GM10847 (cell line): ENCODE results near the gene TMC8.

Experiments used
- POLR2A ChIP-seq: IDR thresholded peaks from 2 replicates; pipeline ENCODE4 v1.6.1; 2011; ENCODE audit not compliant: insufficient read length; ENCODE audit errors: extremely low read depth

The TMC8 gene, protein sequence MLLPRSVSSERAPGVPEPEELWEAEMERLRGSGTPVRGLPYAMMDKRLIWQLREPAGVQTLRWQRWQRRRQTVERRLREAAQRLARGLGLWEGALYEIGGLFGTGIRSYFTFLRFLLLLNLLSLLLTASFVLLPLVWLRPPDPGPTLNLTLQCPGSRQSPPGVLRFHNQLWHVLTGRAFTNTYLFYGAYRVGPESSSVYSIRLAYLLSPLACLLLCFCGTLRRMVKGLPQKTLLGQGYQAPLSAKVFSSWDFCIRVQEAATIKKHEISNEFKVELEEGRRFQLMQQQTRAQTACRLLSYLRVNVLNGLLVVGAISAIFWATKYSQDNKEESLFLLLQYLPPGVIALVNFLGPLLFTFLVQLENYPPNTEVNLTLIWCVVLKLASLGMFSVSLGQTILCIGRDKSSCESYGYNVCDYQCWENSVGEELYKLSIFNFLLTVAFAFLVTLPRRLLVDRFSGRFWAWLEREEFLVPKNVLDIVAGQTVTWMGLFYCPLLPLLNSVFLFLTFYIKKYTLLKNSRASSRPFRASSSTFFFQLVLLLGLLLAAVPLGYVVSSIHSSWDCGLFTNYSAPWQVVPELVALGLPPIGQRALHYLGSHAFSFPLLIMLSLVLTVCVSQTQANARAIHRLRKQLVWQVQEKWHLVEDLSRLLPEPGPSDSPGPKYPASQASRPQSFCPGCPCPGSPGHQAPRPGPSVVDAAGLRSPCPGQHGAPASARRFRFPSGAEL

DNA sequence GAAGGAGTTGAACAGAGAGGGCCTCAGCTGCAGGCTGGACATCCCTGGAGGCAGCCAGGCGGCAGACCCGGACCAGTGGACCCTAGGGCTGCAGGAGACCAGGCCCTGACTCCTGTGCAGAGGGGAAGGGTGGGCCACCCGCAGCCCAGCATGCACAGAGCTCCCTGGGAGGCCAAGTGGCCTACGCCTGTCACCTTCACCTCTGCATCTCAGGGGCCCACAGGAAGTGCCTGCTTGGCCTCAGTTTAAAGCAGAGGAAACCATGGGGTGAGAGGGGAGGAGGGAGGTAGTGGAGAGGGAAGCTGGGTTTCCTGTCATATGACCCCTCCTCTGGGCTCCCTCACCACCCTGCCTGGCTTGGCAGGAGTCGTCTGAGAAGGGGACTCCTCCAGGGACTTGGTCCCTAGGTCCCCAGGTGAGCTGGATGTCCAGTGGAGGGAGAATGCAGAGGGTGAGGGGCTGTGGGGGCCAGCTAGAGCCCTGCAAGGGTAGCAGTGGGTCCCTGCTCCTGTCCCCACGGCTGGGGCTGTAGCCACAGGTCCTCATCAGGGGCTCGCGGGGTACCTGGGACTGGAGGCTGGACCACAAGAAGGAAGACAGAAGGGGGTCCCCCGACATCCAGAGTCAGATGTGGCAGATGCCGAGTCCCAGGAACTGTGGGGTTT lies at the start of gene TMC8:
Gene TMC8 (plus strand): TSS at position 335 of the 665 bp plus-strand sequence. CDS start 818 bp downstream, outside the sequence.
- peak; percentile 60 for TF ChIP-seq POLR2A

DNA sequence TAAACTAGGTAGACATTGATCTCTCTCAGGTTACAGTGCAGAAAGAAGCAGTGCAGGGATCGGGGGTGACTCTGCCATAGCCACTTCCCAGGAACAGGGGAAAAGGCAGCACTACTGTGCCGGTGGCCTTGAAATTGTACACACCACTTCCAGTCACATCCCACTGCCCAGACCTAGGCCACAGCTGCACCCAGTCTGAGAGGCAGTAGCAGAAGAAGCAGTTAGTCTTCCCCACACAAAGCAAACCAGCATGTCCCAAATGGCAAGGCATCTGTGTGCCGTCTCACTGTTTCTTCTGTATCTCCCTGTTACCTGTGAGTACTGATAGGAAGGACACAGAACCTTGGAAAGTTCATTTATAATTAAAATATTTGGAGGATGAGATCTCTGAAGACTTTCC lies 49.0 kb upstream of the TMC8 start:
- TF ChIP-seq POLR2A: no peak

DNA sequence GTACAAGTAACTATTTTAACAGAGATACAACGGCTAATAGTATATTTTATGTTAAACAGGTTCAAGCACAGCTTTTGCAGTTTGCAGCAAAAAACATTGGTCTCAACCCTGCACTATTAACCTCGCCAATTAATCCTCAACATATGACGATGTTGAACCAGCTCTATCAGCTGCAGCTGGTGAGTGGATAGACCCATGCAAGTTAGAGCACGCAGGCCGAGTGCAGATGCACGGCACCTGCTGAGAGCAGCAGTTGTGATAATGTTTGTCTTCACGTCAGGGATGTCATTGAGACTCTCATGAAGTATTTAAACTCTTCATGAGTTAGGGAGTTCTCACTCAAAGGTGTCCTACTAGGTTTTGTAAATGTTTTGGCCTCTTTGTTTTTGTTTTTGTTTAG lies 47.6 kb upstream of the TMC8 start:
- TF ChIP-seq POLR2A: no peak

DNA sequence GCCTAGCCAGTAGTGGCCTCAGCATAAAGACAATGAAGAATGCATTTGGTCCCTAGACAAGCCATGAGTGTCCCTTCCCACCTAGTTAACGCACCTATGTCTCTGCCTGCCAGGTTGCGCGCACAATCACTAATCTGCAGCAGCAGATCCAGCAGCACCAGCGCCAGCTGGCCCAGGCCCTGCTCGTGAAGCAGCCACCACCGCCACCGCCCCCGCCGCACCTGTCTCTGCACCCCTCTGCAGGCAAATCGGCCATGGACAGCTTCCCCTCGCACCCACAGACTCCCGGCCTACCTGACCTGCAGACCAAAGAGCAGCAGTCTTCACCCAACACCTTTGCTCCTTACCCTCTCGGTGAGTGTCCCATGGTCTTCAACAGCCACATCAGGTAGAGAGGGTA lies 43.8 kb upstream of the TMC8 start:
- TF ChIP-seq POLR2A: no peak

DNA sequence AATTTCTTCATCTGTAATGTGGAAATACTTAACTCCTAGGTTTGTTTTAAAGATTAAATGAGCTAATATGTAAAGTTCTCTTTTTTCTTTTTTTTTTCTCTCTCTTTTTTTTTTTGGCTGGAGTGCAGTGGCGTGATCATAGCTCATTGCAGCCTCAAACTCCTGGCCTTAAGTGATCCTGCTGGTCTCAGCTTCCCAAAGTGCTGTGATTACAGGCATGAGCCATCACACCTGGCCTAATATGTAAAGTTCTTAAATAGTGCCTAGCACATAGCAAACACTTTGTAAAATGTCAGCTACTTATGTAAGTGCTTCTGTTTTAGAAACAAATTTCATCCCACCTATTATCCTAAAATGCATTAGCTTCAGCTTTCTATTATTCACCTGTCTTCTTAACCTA lies 42.0 kb upstream of the TMC8 start:
- TF ChIP-seq POLR2A: no peak

DNA sequence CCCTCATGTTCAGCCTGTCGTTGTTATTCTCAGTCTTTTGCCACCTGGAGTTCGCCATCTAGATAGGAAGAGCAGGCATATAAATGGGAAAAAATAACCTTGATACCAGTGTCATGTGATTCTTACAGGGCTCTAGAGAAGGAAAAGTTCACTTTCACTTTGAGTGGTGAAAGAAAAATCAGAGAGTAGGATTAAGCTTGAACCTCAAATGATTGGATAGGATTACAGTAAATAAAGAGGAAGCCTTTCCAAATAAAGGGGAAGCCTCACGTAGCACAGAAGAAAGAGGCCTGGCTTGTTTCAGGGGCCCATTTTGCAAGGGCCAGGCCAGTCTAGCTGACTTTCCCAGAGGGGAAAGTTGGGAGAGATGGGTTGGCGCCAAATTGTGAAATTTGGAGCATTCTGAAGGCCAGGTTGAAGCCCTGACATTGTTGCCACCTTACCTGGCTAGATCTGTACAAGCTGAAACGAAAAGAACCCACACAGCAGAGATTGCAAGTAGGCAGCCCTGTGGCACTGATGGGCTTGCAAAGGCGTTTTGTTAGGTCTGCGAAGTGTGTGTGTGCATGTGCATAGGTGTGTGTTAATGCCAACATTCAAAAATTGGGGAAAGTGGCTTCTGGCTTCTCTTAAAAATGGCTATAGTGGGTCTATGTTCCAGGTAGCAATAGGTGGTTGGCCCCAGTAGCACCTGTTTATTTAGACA lies 40.8 kb upstream of the TMC8 start:
- no peak for TF ChIP-seq POLR2A

DNA sequence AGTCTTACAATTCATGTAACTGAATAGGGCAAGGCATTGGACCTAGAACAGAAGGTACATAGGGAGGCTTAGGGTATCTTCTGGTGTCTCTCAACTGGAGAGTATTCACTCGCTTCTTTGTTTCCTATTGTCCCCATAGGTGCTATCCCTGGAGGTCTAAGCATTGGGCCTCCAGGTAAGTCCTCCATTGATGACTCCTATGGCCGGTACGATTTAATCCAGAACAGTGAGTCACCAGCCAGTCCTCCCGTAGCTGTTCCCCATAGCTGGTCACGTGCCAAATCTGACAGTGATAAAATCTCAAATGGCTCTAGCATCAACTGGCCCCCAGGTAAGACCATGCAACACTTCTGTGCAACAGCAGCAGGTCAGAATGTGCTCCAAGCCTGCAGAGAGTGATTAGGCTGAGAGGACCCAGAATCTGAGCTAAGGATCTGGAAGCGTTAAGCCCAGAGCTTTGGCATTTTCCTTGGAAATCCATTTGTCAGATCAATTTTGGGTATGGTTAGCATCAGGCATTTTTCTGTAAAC lies 37.7 kb upstream of the TMC8 start:
- TF ChIP-seq POLR2A: no peak

DNA sequence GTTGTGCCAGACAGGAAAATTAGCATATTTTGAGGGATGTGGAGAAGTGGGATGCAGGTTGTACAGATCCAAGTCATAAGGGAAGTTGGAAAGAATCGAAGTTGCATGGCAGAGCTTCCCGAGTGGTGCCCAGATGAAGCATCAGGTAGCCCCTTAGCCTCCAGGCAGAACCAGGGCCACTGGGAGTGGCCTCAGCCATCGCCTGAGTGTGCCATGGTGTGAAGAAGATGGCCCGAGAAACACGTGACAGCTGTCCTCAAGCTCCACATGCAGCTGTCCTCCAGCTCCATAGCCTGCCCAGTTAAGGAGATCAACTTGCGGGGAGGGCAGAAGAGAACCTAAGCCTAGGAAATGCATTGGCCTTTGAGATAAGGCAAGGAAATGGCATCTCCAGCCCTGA lies 35.5 kb upstream of the TMC8 start:
- TF ChIP-seq POLR2A: no peak

DNA sequence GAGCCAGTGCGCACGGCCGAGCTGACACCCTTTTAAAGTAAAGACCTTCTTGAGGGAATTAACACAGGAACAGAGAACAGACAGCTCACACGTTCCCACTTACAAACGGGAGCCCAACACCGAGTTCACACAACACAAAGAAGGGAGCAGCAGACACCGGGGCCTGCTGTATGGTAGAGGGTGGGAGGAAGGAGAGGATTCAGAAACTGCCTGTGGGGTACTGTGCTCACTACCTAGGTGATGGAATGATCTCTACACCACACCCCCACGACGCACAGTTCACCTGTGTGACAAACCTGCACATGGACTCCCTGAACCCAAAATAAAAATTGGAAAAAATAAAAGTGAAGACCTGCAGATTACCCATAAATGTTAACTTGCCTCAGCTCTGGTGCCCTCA lies 34.5 kb upstream of the TMC8 start:
- no peak for TF ChIP-seq POLR2A

DNA sequence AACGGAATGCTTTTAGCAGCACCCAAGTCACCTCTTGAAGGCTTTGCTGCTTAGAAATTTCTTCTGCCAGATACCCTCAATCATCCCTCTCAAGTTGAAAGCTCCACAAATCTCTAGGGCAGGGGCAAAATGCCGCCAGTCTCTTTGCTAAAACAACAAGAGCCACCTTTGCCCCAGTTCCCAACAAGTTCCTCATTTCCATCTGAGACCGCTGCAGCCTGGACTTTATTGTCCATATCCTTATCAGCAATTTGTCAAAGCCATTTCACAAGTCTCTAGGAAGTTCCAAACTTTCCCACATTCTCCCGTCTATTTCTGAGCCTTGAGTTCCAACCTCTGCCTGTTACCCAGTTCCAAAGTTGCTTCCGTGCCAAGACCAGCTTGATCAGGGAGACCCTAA lies 29.5 kb upstream of the TMC8 start:
- no peak for TF ChIP-seq POLR2A

DNA sequence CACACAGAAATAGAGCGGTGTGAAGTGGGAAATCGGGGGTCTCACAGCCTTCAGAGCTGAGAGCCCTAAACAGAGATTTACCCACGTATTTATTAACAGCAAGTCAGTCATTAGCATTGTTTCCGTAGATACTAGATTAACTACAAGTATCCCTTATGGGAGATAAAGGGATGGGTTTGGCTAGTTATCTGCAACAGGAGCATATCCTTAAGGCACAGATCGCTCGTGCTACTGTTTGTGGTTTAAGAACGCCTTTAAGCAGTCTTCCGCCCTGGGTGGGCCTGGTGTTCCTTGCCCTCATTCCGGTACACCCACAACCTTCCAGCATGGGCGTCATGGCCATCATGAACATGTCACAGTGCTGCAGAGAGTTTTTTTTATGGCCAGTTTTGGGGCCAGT lies 29.0 kb upstream of the TMC8 start:
- TF ChIP-seq POLR2A: no peak

DNA sequence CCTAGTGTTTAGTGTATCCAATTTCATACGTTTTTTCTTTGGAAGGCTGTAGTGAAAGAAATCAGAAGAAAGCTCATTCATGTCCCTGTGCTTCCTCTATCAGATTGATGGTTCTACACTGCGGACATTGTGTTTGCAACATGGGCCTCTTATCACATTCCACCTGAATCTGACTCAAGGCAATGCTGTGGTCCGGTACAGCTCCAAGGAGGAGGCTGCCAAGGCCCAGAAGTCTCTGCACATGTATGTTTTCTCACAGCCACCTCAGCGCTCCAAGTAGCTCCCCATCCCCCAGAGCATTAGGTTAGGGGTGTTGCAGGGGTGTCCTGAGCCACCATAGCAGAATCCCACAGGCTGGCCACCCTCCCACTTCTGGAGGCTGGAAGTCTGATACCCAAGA lies 27.3 kb upstream of the TMC8 start:
- no peak for TF ChIP-seq POLR2A

DNA sequence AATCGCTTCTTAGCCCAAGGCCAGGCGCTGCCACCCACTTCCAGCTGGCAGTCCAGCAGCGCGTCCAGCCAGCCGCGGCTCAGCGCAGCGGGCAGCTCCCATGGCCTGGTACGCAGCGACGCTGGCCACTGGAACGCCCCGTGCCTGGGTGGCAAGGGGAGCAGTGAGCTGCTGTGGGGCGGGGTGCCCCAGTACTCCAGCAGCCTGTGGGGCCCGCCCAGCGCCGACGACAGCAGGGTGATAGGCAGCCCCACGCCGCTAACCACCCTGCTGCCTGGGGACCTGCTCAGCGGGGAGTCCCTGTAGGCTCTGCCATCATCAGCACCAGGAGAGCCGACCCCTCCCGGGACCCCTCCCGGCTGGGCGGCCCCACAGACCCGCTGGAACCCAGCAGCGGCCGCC lies 26.0 kb upstream of the TMC8 start:
- no peak for TF ChIP-seq POLR2A

DNA sequence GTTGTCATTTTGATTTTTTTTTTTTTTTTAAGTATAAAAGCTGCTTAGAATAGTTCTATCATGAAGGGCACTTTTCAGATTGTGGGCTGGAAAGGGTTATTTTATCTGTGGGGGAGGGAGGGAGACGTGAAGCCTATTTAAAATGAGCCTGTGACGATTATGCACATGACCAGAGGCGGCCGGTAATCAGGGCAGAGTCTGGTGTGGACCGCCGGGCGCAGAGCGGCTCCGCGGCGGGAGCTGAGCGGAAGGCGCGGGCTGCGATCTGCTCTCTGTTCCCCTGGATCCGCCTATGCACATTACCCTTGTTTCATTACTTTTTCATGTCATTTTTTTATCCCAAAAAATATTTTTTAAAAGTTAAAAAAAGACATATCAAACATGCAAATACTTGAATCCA lies 25.5 kb upstream of the TMC8 start:
- no peak for TF ChIP-seq POLR2A

DNA sequence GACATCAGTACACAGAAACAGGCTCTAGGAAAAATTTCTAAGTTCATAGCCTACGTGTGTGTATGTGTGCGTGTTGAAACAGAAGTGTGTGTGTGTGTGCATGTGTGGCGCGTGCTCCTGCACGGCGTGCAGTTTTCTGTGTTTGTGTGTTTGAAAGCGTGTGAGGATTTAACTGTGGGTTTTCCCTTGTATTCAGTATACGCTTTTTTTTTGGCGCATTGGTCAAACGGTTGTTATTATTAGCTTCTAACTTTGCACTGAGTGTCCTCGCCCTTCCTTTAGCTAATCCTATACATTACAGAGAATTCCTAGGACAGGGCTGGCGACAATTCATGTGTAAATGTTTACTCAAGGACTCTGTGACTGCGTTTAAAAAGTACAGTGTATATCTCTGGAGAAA lies 25.0 kb upstream of the TMC8 start:
- no peak for TF ChIP-seq POLR2A
